Measurements from ENCODE around the gene LRP1B.

Gene LRP1B

DNA sequence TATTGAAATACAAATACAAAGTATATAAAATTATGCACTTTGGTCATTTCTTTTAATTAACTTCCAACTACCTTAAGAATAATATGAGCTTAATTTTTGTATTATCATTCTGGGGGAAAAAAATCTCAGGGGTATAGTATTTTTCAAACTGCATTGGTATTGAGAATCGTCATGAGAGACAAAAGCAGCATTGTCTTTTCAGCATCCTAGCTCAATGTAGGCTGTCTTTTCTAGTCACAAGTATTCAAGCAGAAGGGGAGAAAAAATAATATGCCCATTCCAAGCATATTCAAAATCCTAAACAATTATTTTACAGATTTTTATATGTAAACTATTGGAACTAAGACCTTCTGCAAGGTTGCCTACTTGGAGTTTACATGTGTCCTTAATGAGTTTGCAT lies 693.3 kb downstream of the LRP1B start:
- no peak overlapping the region for H3K9ac ChIP-seq (ENCODE audit: low read length)
- no peak overlapping the region for H2AFZ ChIP-seq (ENCODE audit: low read length)

GRCh38 chr2:141423124-141423523 lies 707.7 kb downstream of the LRP1B start:
- Histone ChIP-seq H3K9ac (ENCODE audit: low read length) (no peak overlapping the region), H3K4me2 (ENCODE audit: low read depth, low read length) (no peak overlapping the region), H3K27ac (ENCODE audit: low read length) (no peak overlapping the region), H3K79me2 (ENCODE audit: low read length) (no peaks in the 10 kb centered on the region), H3K36me3 (replicated peaks; ENCODE audit: insufficient read depth, low read length) (no peaks in the 10 kb centered on the region), H4K20me1 (ENCODE audit: insufficient read depth, low read length) (no peaks in the 10 kb centered on the region), H3F3A (ENCODE audit: insufficient read depth, low read length) (no peaks in the 10 kb centered on the region), H3K9me2 (replicated peaks; ENCODE audit: insufficient read depth, low read length) (no peaks in the 10 kb centered on the region), H2AFZ (ENCODE audit: low read length) (no peak overlapping the region), H3K4me1 (ENCODE audit: low read length) (no peaks in the 10 kb centered on the region), H3K9me3 (replicated peaks; ENCODE audit: insufficient read depth, low read length) (no peaks in the 10 kb centered on the region), H3K4me3 (ENCODE audit: low read length) (no peak overlapping the region), H3K27me3 (replicated peaks; ENCODE audit: insufficient read depth, low read length) (no peaks in the 10 kb centered on the region)
- TF ChIP-seq, protein P1, sequence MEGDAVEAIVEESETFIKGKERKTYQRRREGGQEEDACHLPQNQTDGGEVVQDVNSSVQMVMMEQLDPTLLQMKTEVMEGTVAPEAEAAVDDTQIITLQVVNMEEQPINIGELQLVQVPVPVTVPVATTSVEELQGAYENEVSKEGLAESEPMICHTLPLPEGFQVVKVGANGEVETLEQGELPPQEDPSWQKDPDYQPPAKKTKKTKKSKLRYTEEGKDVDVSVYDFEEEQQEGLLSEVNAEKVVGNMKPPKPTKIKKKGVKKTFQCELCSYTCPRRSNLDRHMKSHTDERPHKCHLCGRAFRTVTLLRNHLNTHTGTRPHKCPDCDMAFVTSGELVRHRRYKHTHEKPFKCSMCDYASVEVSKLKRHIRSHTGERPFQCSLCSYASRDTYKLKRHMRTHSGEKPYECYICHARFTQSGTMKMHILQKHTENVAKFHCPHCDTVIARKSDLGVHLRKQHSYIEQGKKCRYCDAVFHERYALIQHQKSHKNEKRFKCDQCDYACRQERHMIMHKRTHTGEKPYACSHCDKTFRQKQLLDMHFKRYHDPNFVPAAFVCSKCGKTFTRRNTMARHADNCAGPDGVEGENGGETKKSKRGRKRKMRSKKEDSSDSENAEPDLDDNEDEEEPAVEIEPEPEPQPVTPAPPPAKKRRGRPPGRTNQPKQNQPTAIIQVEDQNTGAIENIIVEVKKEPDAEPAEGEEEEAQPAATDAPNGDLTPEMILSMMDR (IDR thresholded peaks at IDR 0.05; ENCODE audit: low read length): no peak
- TF ChIP-seq EZH2phosphoT487 (IDR thresholded peaks at IDR 0.05; ENCODE audit: low read length): no peak
- TF ChIP-seq EZH2 (optimal IDR thresholded peaks at IDR 0.05; ENCODE audit: low read depth, low read length): no peak
- DNase-seq: no peak

More for the DNA sequence above, 693.3 kb downstream of the LRP1B start:
- Histone ChIP-seq H3K27ac (ENCODE audit: low read length) (no peak overlapping the region), H3K4me2 (ENCODE audit: low read depth, low read length) (no peak overlapping the region), H3K4me3 (ENCODE audit: low read length) (no peak overlapping the region), H3F3A (ENCODE audit: insufficient read depth, low read length) (no peaks in the 10 kb centered on the region), H3K9me2 (replicated peaks; ENCODE audit: insufficient read depth, low read length) (no peaks in the 10 kb centered on the region), H3K79me2 (ENCODE audit: low read length) (no peaks in the 10 kb centered on the region), H3K4me1 (ENCODE audit: low read length) (no peaks in the 10 kb centered on the region), H3K27me3 (replicated peaks; ENCODE audit: insufficient read depth, low read length) (no peaks in the 10 kb centered on the region), H3K36me3 (replicated peaks; ENCODE audit: insufficient read depth, low read length) (no peaks in the 10 kb centered on the region), H4K20me1 (ENCODE audit: insufficient read depth, low read length) (no peaks in the 10 kb centered on the region), H3K9me3 (replicated peaks; ENCODE audit: insufficient read depth, low read length) (no peaks in the 10 kb centered on the region)
- no peak for TF ChIP-seq EZH2 (optimal IDR thresholded peaks at IDR 0.05; ENCODE audit: low read depth, low read length)
- TF ChIP-seq, protein P1 (IDR thresholded peaks at IDR 0.05; ENCODE audit: low read length): no peak
- no peak for TF ChIP-seq EZH2phosphoT487 (IDR thresholded peaks at IDR 0.05; ENCODE audit: low read length)
- no peak for DNase-seq

GRCh38 chr2:141417246-141417797 lies 713.5 kb downstream of the LRP1B start:
- H3K4me2 ChIP-seq (ENCODE audit: low read depth, low read length): peak overlapping the region; percentile 33; the same call in 1 of the 2 replicates
- H3K9me3 ChIP-seq (replicated peaks; ENCODE audit: insufficient read depth, low read length): no peaks in the 10 kb centered on the region
- H3K4me3 ChIP-seq (ENCODE audit: low read length): no peak overlapping the region

More at GRCh38 chr2:141417246-141417797, 713.5 kb downstream of the LRP1B start:
- H3F3A ChIP-seq (ENCODE audit: insufficient read depth, low read length): no peaks in the 10 kb centered on the region
- no peaks in the 10 kb centered on the region for H3K4me1 ChIP-seq (ENCODE audit: low read length)
- H3K79me2 ChIP-seq (ENCODE audit: low read length): no peaks in the 10 kb centered on the region
- no peaks in the 10 kb centered on the region for H3K27me3 ChIP-seq (replicated peaks; ENCODE audit: insufficient read depth, low read length)
- TF ChIP-seq EZH2 (optimal IDR thresholded peaks at IDR 0.05; ENCODE audit: low read depth, low read length): no peak
- TF ChIP-seq, protein P1 (IDR thresholded peaks at IDR 0.05; ENCODE audit: low read length): no peak
- TF ChIP-seq EZH2phosphoT487 (IDR thresholded peaks at IDR 0.05; ENCODE audit: low read length): no peak
- H2AFZ ChIP-seq (ENCODE audit: low read length): no peak overlapping the region
- DNase-seq: peak; percentile 35
- H4K20me1 ChIP-seq (ENCODE audit: insufficient read depth, low read length): no peaks in the 10 kb centered on the region
- no peak overlapping the region for H3K9ac ChIP-seq (ENCODE audit: low read length)
- no peaks in the 10 kb centered on the region for H3K36me3 ChIP-seq (replicated peaks; ENCODE audit: insufficient read depth, low read length)
- no peaks in the 10 kb centered on the region for H3K9me2 ChIP-seq (replicated peaks; ENCODE audit: insufficient read depth, low read length)
- H3K27ac ChIP-seq (ENCODE audit: low read length): no peak overlapping the region
